KMS-11 (cell line): ENCODE data around the gene SFRP2.

Experiments used
- H2AFZ ChIP-seq: fragments of 200-600 bp; sonication (generic); 2 replicates; pipeline ENCODE4 v1.6.1; 2016; ENCODE audit warnings: antibody characterized with exemption, mixed run types, low read depth
- H3K27ac ChIP-seq: fragments of 200-600 bp; sonication (generic); 2 replicates; pipeline ENCODE4 v1.6.1; 2016; ENCODE audit warnings: mild to moderate bottlenecking, mixed run types
- H3K27me3 ChIP-seq: fragments of 200-600 bp; sonication (generic); 2 replicates; pipeline ENCODE4 v1.6.1; 2017; ENCODE audit warnings: mild to moderate bottlenecking, low read depth, mixed run types, moderate library complexity; ENCODE audit not compliant: insufficient read depth
- H3K36me3 ChIP-seq: fragments of 200-600 bp; sonication (generic); 2 replicates; pipeline ENCODE4 v1.6.1; 2017; ENCODE audit warnings: mild to moderate bottlenecking, mixed run types; ENCODE audit not compliant: insufficient read depth
- H3K4me1 ChIP-seq: fragments of 200-600 bp; sonication (generic); 2 replicates; pipeline ENCODE4 v1.6.1; 2016; ENCODE audit warnings: mild to moderate bottlenecking, low read depth, mixed run types; ENCODE audit not compliant: poor library complexity, severe bottlenecking
- H3K4me2 ChIP-seq: fragments of 200-600 bp; sonication (generic); 2 replicates; pipeline ENCODE4 v1.7.0; 2016; ENCODE audit warnings: mild to moderate bottlenecking, mixed run types
- H3K4me3 ChIP-seq: fragments of 200-600 bp; sonication (generic); IDR thresholded peaks from 2 replicates; pipeline ENCODE4 v1.6.1; 2017; ENCODE audit warnings: low read depth, low read length, mixed read lengths; ENCODE audit not compliant: insufficient read depth
- H3K79me2 ChIP-seq: fragments of 200-600 bp; sonication (generic); 2 replicates; pipeline ENCODE4 v1.6.1; 2016; ENCODE audit warnings: low read depth, mixed run types; ENCODE audit not compliant: insufficient read depth
- H3K9ac ChIP-seq: fragments of 200-600 bp; sonication (generic); 2 replicates; pipeline ENCODE4 v1.6.1; 2016; ENCODE audit warnings: mild to moderate bottlenecking, mixed run types
- H4K20me1 ChIP-seq: fragments of 200-600 bp; sonication (generic); 2 replicates; pipeline ENCODE4 v1.6.1; 2016; ENCODE audit warnings: mild to moderate bottlenecking, mixed run types; ENCODE audit not compliant: insufficient read depth
- TF ChIP-seq, protein P1 (sequence below): fragments of 200-600 bp; sonication (generic); conservative IDR thresholded peaks from 2 replicates; pipeline ENCODE4 v1.6.1; 2017; ENCODE audit warnings: low read depth, mild to moderate bottlenecking, antibody characterized with exemption, low read length, moderate library complexity, mixed read lengths

Gene SFRP2

DNA sequence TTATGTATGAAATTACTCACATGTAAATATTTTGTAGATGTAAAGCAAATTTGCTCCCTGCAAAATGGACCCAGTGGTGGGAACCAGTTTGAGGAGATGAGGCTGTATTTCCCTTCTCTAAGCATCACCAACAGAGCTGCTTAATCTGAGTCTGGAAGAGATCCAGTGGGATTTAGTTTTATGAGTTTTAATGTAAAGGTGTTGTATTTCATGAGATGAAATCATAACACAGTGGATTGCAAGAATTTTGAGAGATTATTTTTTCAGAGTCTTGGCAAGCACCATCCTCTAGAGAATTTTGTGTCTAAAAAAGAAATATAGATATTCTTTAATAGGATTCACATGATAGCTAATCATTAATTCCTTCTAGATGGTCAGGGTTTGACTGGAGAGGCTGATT lies 35.6 kb upstream of the SFRP2 start:
- H3K4me1 ChIP-seq = no peaks in the 10 kb centered on the region
- H3K4me2 ChIP-seq = no peak overlapping the region
- no peaks in the 10 kb centered on the region for H4K20me1 ChIP-seq
- no peak overlapping the region for H3K9ac ChIP-seq
- TF ChIP-seq, protein P1, sequence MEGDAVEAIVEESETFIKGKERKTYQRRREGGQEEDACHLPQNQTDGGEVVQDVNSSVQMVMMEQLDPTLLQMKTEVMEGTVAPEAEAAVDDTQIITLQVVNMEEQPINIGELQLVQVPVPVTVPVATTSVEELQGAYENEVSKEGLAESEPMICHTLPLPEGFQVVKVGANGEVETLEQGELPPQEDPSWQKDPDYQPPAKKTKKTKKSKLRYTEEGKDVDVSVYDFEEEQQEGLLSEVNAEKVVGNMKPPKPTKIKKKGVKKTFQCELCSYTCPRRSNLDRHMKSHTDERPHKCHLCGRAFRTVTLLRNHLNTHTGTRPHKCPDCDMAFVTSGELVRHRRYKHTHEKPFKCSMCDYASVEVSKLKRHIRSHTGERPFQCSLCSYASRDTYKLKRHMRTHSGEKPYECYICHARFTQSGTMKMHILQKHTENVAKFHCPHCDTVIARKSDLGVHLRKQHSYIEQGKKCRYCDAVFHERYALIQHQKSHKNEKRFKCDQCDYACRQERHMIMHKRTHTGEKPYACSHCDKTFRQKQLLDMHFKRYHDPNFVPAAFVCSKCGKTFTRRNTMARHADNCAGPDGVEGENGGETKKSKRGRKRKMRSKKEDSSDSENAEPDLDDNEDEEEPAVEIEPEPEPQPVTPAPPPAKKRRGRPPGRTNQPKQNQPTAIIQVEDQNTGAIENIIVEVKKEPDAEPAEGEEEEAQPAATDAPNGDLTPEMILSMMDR = no peak
- H3K4me3 ChIP-seq = no peak overlapping the region
- no peaks in the 10 kb centered on the region for H3K36me3 ChIP-seq
- H3K79me2 ChIP-seq = no peaks in the 10 kb centered on the region
- H3K27me3 ChIP-seq = no peaks in the 10 kb centered on the region
- H3K27ac ChIP-seq = no peak overlapping the region
- no peak overlapping the region for H2AFZ ChIP-seq

DNA sequence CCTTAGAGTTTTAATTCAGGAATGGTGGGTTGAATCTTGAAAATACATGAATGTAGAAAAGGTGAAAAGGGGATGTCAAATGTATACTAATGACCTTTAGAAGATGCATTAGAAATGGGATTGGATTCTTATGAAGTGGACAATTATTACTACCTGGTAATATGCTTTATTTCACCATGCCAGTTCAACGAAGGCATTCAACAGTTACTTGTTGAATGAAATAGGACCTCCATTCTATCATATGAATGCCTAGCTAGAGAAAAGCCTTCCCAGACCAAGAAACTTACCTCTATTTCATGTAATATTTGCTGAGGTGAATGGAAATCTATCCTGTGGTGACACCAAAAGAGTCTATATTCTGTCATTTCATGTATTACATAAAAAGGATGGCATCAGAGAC lies 34.6 kb upstream of the SFRP2 start:
- Histone ChIP-seq H3K4me3 (no peak overlapping the region), H2AFZ (no peak overlapping the region), H4K20me1 (no peaks in the 10 kb centered on the region), H3K4me2 (no peak overlapping the region), H3K79me2 (no peaks in the 10 kb centered on the region), H3K9ac (no peak overlapping the region), H3K27me3 (no peaks in the 10 kb centered on the region), H3K27ac (no peak overlapping the region), H3K4me1 (no peaks in the 10 kb centered on the region), H3K36me3 (no peaks in the 10 kb centered on the region)
- TF ChIP-seq, protein P1 = no peak

DNA sequence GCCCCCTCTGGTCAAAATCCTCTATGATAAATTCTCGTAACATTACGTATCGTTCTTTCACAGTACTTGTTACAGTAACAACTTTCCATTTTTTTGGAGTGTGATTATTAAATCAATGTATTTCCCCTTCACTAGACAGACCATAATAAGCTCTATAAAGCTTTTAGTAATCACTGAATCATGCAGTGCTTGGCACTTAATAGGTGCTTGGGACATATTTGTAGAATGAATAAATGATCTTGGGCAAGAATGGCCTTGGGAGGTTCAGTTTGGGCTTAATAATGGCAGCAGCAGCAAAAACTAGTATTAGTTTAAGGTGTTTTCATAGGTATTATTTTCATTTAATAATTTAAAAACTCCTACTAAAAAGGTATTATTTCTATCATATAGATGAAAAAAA lies 33.4 kb upstream of the SFRP2 start:
- Histone ChIP-seq H4K20me1 (no peaks in the 10 kb centered on the region), H3K36me3 (no peaks in the 10 kb centered on the region), H3K27me3 (no peaks in the 10 kb centered on the region), H3K4me3 (no peak overlapping the region), H2AFZ (no peak overlapping the region), H3K9ac (no peak overlapping the region), H3K79me2 (no peaks in the 10 kb centered on the region), H3K27ac (no peak overlapping the region), H3K4me1 (no peaks in the 10 kb centered on the region), H3K4me2 (no peak overlapping the region)
- TF ChIP-seq, protein P1 = no peak

DNA sequence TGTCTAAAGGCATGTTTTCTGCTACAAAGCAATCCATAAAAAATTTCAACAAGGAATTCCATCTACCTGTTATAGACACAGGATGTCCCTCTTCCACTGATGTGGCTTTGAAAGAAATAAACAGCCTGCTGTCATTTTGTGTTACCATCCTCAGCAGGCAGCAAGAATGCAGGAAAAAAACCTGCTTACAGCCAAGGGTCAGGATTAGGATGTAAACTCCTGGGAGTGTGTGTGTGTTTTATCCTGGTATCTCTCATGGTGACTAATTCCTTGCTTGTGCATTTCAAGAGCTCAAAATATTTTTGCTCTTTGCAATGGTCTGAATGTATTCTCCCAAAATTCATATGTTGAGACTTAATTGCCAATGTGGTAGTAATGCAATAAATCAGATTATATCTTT lies 28.6 kb upstream of the SFRP2 start:
- no peaks in the 10 kb centered on the region for H3K79me2 ChIP-seq
- H3K4me1 ChIP-seq = no peaks in the 10 kb centered on the region
- no peak overlapping the region for H3K4me2 ChIP-seq
- no peak overlapping the region for H3K27ac ChIP-seq
- no peaks in the 10 kb centered on the region for H3K27me3 ChIP-seq
- TF ChIP-seq, protein P1 = no peak
- H3K4me3 ChIP-seq = no peak overlapping the region
- H3K36me3 ChIP-seq = no peaks in the 10 kb centered on the region
- H2AFZ ChIP-seq = no peak overlapping the region
- no peaks in the 10 kb centered on the region for H4K20me1 ChIP-seq
- H3K9ac ChIP-seq = no peak overlapping the region

DNA sequence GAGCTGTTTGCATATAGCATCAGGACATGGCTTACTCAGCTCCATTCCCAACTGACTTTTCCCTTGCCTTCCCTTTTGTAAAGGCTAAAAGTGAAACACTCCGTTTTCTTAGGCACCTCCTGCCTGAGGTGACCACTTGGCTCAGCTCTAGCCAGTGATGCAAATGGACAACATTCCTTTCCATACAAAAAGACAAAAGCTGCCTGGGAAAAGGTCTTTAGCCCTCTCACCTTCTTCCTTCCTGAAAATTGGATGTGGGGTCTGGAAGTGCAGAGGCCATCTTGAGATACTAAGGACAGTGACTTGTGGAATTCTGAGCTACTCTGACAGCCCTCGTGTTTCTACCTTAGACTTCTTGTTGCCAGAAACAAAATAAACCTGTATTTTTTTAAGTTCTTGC lies 27.7 kb upstream of the SFRP2 start:
- H3K4me3 ChIP-seq = no peak overlapping the region
- H3K4me2 ChIP-seq = no peak overlapping the region

More for the DNA sequence above, 27.7 kb upstream of the SFRP2 start:
- no peaks in the 10 kb centered on the region for H3K4me1 ChIP-seq
- H3K36me3 ChIP-seq = no peaks in the 10 kb centered on the region
- H3K27ac ChIP-seq = no peak overlapping the region
- no peaks in the 10 kb centered on the region for H4K20me1 ChIP-seq
- no peak overlapping the region for H2AFZ ChIP-seq
- no peaks in the 10 kb centered on the region for H3K79me2 ChIP-seq
- H3K27me3 ChIP-seq = no peaks in the 10 kb centered on the region
- TF ChIP-seq, protein P1 = no peak
- no peak overlapping the region for H3K9ac ChIP-seq
